NK-92 treated with Interleukin-12 subunit alpha and Interleukin-12 subunit beta, amount 100 ng/mL, for 24 hours (cell line): Measurements from ENCODE around the gene RSPRY1.
"Not testable (repeated sequence)": the region's sequence is repeated elsewhere in the genome, so short reads cannot be mapped to it uniquely, and the experiment has no call there.

Source experiments
- DNase-seq: peaks from one replicate; lab custom pipeline; 2025; lab: John Stamatoyannopoulos, UW

Gene RSPRY1

GRCh38 chr16:57186872-57187854 lies 1.0 kb downstream of the RSPRY1 start:
- no peak for DNase-seq

- not testable (repeated sequence) for DNase-seq
Observed at GRCh38 chr16:57187902-57188710, 2.0 kb downstream of the RSPRY1 start.

GRCh38 chr16:57188711-57189002 lies 2.5 kb downstream of the RSPRY1 start:
- no peak for DNase-seq

- not testable (repeated sequence) for DNase-seq
Observed at GRCh38 chr16:57189527-57189926, 3.4 kb downstream of the RSPRY1 start.

- DNase-seq, result no peak
Observed at GRCh38 chr16:57190136-57190535, 4.0 kb downstream of the RSPRY1 start.

- DNase-seq, result no peak
Observed at GRCh38 chr16:57191056-57191571, 5.0 kb downstream of the RSPRY1 start.

GRCh38 chr16:57192146-57192545 lies 6.0 kb downstream of the RSPRY1 start:
- DNase-seq, result no peak

- no peak for DNase-seq
Observed at GRCh38 chr16:57192720-57193486, 6.8 kb downstream of the RSPRY1 start.

- no peak for DNase-seq
Observed at GRCh38 chr16:57194512-57194911, 8.4 kb downstream of the RSPRY1 start.

- DNase-seq, result no peak
Observed at GRCh38 chr16:57196286-57196685, 10.2 kb downstream of the RSPRY1 start.

GRCh38 chr16:57196753-57197152 lies 10.6 kb downstream of the RSPRY1 start:
- DNase-seq, result no peak

- DNase-seq, result not testable (repeated sequence)
Observed at GRCh38 chr16:57200321-57200720, 14.2 kb downstream of the RSPRY1 start.

GRCh38 chr16:57200926-57201325 lies 14.8 kb downstream of the RSPRY1 start:
- not testable (repeated sequence) for DNase-seq

GRCh38 chr16:57202095-57202886 lies 16.2 kb downstream of the RSPRY1 start:
- no peak for DNase-seq

GRCh38 chr16:57203451-57203850 lies 17.3 kb downstream of the RSPRY1 start:
- DNase-seq, result no peak

- DNase-seq, result no peak
Observed at GRCh38 chr16:57204675-57205074, 18.5 kb downstream of the RSPRY1 start.

- DNase-seq, result no peak
Observed at GRCh38 chr16:57208926-57209325, 22.8 kb downstream of the RSPRY1 start.

- DNase-seq, result no peak
Observed at GRCh38 chr16:57209780-57210179, 23.7 kb downstream of the RSPRY1 start.

GRCh38 chr16:57213462-57213861 lies 27.3 kb downstream of the RSPRY1 start:
- DNase-seq, result no peak

GRCh38 chr16:57216968-57217367 lies 30.8 kb downstream of the RSPRY1 start:
- DNase-seq, result no peak

GRCh38 chr16:57223057-57223456 lies 36.9 kb downstream of the RSPRY1 start:
- DNase-seq, result no peak
